ENCODE measurements around the gene DCUN1D3. TPM values are rescaled to one million over a fixed set of nuclear protein-coding genes. Genes with fewer than 3 reads are reported as not detected.

DCUN1D3 gene
- total and polyA plus RNA-seq, 7 donors: 3.0 to 21.6 (median 10.8) TPM

DNA sequence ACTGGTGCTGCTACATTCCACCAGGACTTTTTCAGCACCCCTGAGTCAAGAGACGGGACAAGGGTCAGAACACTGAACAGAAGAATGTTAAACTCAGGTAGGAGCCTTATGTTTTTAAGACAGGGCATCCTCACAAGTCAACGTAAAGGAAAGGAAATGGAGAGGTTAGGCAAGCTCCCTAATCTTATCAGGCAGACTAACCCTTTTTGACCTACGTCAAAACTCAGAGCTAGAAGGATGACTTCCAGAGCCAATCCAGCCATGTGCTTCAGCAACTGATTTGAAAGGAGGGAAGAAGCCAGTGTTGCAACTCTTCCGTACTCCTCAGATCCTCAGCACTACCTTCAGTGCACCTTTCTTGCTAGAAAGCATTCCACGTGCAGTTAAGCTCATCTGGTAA lies 47.0 kb downstream of the DCUN1D3 start:
- intact Hi-C loops (cut with DNase I): loop anchor here (5.0 kb wide), 1 partner anchor 309 kb away; no protein-coding TSS in a partner anchor
- Histone ChIP-seq H3K36me3 (peaks cover 0 to 10% (median 3%) of the 10 kb centered on the region in 4 donors), H3K27ac (peak overlapping the region in 3 of 4 donors; percentile 80 to 90 (median 84)), H3K4me3 (no peak overlapping the region), H3K4me1 (peaks cover 0 to 55% (median 45%) of the 10 kb centered on the region in 4 donors), H3K9me3 (no peaks in the 10 kb centered on the region), H3K27me3 (no peaks in the 10 kb centered on the region)
- DNase-seq: no peak
- WGBS, 2 donors: 94 to 95% methylated on average over 5 of the region's 5 CpGs
- no peak for TF ChIP-seq POLR2A (IDR thresholded peaks at IDR 0.05)
- no peak for TF ChIP-seq EP300 (IDR thresholded peaks at IDR 0.05)
- no peak for TF ChIP-seq POLR2AphosphoS5 (IDR thresholded peaks at IDR 0.05)
- TF ChIP-seq, protein P1, sequence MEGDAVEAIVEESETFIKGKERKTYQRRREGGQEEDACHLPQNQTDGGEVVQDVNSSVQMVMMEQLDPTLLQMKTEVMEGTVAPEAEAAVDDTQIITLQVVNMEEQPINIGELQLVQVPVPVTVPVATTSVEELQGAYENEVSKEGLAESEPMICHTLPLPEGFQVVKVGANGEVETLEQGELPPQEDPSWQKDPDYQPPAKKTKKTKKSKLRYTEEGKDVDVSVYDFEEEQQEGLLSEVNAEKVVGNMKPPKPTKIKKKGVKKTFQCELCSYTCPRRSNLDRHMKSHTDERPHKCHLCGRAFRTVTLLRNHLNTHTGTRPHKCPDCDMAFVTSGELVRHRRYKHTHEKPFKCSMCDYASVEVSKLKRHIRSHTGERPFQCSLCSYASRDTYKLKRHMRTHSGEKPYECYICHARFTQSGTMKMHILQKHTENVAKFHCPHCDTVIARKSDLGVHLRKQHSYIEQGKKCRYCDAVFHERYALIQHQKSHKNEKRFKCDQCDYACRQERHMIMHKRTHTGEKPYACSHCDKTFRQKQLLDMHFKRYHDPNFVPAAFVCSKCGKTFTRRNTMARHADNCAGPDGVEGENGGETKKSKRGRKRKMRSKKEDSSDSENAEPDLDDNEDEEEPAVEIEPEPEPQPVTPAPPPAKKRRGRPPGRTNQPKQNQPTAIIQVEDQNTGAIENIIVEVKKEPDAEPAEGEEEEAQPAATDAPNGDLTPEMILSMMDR (IDR thresholded peaks at IDR 0.05): no peak

DNA sequence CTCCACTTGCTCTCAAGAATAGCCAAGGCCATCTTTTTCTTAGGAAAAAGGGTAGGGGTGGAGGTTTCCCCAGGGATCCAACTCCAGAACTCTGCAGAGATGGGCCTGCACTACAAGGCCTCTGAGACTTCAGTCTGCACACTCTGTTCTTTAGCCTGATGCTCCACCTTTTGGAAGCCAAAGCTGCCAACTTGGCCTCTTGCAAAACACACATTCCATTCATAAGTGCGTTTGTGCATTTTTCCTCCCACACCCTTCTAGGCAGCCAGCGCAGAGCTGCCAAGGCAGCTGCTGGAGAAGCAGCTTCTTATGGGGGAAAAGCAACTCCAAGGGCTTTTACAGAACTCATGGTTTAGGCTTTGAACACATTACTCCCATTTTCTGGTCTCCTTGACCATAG lies 48.6 kb downstream of the DCUN1D3 start:
- H3K4me1 ChIP-seq: peaks cover 0 to 55% (median 45%) of the 10 kb centered on the region in 4 donors
- intact Hi-C loops (cut with DNase I): loop anchor here (2.0 to 5.0 kb wide), 3 partner anchors 47 to 311 kb away; partner anchors contain the start of genes DCUN1D3 and LYRM1
- DNase-seq: peak; percentile 94
- TF ChIP-seq, protein P1 (IDR thresholded peaks at IDR 0.05): no peak
- TF ChIP-seq POLR2AphosphoS5 (IDR thresholded peaks at IDR 0.05): peak; percentile 75 to 82 (median 82)
- TF ChIP-seq EP300 (IDR thresholded peaks at IDR 0.05): peak in 2 of 4 donors; percentile 10 to 76
- no peaks in the 10 kb centered on the region for H3K27me3 ChIP-seq
- H3K36me3 ChIP-seq: peaks cover 0 to 10% (median 3%) of the 10 kb centered on the region in 4 donors
- no peaks in the 10 kb centered on the region for H3K9me3 ChIP-seq
- H3K27ac ChIP-seq: peak overlapping the region; percentile 79 to 90 (median 82)
- H3K4me3 ChIP-seq: no peak overlapping the region
- WGBS, 2 donors: 16 to 61% methylated on average over 2 of the region's 2 CpGs

DNA sequence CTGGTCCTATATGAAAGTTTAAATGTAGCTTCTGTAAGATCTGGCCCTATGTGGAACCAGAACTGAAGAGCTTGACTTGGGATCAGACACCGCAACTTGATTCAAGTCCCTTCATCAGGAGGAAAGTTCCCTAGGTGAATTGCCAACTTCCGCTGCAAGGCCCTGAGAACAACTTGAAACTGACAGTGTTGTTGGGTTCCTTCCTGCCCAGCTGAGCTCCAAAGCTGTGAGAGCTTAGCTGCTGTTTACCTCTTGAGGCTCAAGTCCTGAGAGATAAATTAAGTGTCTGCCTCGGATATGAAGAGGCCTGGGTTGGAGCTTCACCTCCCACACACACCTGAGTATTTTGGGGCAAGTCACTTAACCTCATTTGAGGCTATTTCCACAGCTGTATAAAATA lies 49.2 kb downstream of the DCUN1D3 start:
- Histone ChIP-seq H3K9me3 (no peaks in the 10 kb centered on the region), H3K36me3 (peaks cover 0 to 10% (median 3%) of the 10 kb centered on the region in 4 donors), H3K4me3 (no peak overlapping the region), H3K4me1 (peaks cover 0 to 55% (median 45%) of the 10 kb centered on the region in 4 donors), H3K27ac (peak overlapping the region; percentile 79 to 90 (median 82)), H3K27me3 (no peaks in the 10 kb centered on the region)
- intact Hi-C loops (cut with DNase I): loop anchor here (1.0 to 5.0 kb wide), 4 partner anchors 46 to 311 kb away; partner anchors contain the start of genes DCUN1D3 and LYRM1
- TF ChIP-seq POLR2A (IDR thresholded peaks at IDR 0.05): no peak
- no peak for TF ChIP-seq EP300 (IDR thresholded peaks at IDR 0.05)
- TF ChIP-seq, protein P1 (IDR thresholded peaks at IDR 0.05): no peak
- TF ChIP-seq POLR2AphosphoS5 (IDR thresholded peaks at IDR 0.05): no peak
- DNase-seq: no peak
- 77 to 80% methylated on average over 3 of the region's 3 CpGs for WGBS, 2 donors

DNA sequence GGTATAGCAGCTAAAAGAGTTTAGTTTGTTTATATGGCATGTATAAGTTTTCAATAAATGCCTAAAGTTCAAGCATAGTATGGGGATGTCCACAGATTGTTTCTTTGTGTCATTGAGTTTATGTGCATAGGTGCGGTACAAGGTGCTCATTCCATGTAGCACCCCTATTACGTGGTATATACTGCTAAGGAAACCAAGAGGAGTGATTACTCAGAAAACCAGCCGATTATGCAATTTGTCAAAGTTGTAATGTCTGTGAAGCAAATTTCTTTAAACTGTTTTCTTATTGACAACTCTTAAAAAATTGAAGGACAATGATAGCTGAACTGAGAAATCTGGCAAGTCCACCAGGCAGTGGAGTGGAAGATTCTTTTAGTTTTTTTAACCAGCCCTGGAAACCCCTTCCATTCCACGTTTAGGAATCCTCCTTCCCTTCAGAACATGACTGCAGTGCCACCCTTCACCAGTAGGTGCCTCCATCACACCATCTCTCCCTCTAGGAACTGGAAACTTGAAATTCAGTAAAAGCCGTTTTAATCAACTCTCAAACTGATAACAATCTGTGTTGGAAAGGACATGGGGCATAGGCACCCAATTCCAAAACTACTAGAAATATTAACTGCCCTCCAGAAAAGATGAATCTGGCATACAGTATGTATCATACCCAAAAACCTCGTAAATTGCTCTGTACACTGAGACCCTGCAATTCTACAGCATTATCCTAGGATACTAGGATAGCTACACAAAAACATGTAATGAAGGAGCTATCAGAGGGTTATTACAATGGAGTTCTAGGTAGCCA lies 50.4 kb downstream of the DCUN1D3 start:
- intact Hi-C loops (cut with DNase I): loop anchor here (1.0 to 5.0 kb wide), 4 partner anchors 45 to 313 kb away; partner anchors contain the start of genes DCUN1D3 and LYRM1
- 45 to 52% methylated on average over 6 of the region's 6 CpGs for WGBS, 2 donors
- peaks cover 0 to 4% (median 0%) of the 10 kb centered on the region in 4 donors for H3K36me3 ChIP-seq
- H3K27ac ChIP-seq: peak overlapping the region; percentile 79 to 90 (median 82)
- TF ChIP-seq EP300 (IDR thresholded peaks at IDR 0.05): no peak
- TF ChIP-seq POLR2A (IDR thresholded peaks at IDR 0.05): no peak
- peak in 2 of 4 donors; percentile 11 to 17 for TF ChIP-seq POLR2AphosphoS5 (IDR thresholded peaks at IDR 0.05)
- TF ChIP-seq, protein P1 (IDR thresholded peaks at IDR 0.05): peak; percentile 88 to 99 (median 98)
- peaks cover 0 to 49% (median 43%) of the 10 kb centered on the region in 4 donors for H3K4me1 ChIP-seq
- DNase-seq: peak; percentile 84
- no peaks in the 10 kb centered on the region for H3K9me3 ChIP-seq
- no peaks in the 10 kb centered on the region for H3K27me3 ChIP-seq
- no peak overlapping the region for H3K4me3 ChIP-seq
